ENCODE results near the gene SLC30A7. TPM values are rescaled to one million over a fixed set of nuclear protein-coding genes. Genes with fewer than 3 reads are reported as not detected.
A peak's percentile ranks its signal among the peaks of the same experiment; 100 is the strongest.

Gene SLC30A7, protein sequence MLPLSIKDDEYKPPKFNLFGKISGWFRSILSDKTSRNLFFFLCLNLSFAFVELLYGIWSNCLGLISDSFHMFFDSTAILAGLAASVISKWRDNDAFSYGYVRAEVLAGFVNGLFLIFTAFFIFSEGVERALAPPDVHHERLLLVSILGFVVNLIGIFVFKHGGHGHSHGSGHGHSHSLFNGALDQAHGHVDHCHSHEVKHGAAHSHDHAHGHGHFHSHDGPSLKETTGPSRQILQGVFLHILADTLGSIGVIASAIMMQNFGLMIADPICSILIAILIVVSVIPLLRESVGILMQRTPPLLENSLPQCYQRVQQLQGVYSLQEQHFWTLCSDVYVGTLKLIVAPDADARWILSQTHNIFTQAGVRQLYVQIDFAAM
- total RNA-seq (10 to 100 TPM; 21.6 to 21.7 TPM), total RNA-seq (47.5 to 289 (median 144) reads per million in 172 experiments)
- 16.5 TPM for polyA plus RNA-seq (2013, experiment 1 of 2)
- 16.3 TPM for polyA plus RNA-seq (2013, experiment 2 of 2)

DNA sequence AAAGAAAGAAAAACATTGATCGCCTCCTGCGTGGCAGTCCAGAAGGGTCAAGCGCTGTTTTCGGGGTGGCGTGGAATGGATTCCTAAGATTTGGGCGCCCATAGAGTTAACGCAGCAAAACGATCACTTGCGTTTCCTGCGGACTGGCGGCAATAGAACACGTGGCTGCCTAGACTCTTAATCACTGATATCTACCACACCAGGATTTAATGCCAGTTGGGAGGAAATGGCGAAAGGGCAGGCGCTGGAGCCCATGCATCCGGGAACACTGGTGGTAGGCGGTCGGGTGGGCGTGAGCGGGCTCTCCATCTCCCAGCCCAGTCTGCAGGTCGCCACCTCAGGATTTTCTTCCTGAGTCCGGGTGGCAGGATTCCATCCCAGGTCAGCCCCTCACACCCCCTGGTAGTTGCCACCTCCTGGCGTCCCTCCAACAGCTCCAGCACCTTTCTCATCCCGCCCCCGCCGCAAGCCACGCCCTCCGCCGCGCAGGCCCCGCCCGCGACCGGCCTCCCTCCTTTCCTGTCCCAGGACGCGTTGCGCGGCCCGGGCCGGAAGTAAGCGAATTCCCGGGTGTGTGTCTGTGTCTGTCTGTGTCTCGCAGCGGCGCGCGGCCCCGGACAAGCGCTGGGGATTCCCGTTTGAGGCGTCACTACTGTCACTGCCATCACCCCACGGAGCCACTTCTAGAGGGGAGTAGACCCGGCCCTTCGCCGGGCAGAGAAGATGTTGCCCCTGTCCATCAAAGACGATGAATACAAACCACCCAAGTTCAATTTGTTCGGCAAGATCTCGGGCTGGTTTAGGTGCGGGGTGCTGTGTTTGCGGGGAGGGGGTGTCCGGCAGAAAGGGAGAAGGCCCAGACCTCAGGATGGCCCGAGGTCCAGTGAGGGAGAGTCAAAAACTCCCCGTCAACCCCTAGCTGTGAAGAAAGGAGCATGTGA, at the start of gene SLC30A7:
Gene SLC30A7 (plus strand): TSS at position 551 of the 941 bp plus-strand sequence. CDS start 173 bp downstream, at position 724.
- H3K27ac ChIP-seq (ENCODE audit: low read depth in 1 of 2, low read length in 2 of 2): peak within 1 kb of the TSS; percentile 98 to 100
- ATAC-seq (ENCODE audit: poor library complexity) (peak; percentile 71), DNase-seq (peak; percentile 91 to 98 (median 97))
- intact Hi-C loops (cut with DNase I, micrococcal nuclease): loop anchor here (2.0 to 10.0 kb wide), 5 partner anchors 341 to 861 kb away; partner anchors contain the start of genes S1PR1 (in 1 of the 2), SASS6 (in 1 of the 2) and TRMT13 (in 1 of the 2)
- Mint-ChIP-seq H3K27ac (peak within 1 kb of the TSS; percentile 99), H3K36me3 (ENCODE audit: low read depth) (peaks cover 65% of the 10 kb centered on the region), H3K27me3 (no peaks in the 10 kb centered on the region), H3K9me3 (no peaks in the 10 kb centered on the region), H3K4me1 (ENCODE audit: low read depth) (peaks cover 69% of the 10 kb centered on the region), H3K4me3 (peak within 1 kb of the TSS; percentile 98)
- H3K27me3 ChIP-seq (ENCODE audit: control insufficient read depth in 1 of 2, insufficient read depth in 2 of 2, low read length in 2 of 2): no peaks in the 10 kb centered on the region
- TF ChIP-seq, protein P1, sequence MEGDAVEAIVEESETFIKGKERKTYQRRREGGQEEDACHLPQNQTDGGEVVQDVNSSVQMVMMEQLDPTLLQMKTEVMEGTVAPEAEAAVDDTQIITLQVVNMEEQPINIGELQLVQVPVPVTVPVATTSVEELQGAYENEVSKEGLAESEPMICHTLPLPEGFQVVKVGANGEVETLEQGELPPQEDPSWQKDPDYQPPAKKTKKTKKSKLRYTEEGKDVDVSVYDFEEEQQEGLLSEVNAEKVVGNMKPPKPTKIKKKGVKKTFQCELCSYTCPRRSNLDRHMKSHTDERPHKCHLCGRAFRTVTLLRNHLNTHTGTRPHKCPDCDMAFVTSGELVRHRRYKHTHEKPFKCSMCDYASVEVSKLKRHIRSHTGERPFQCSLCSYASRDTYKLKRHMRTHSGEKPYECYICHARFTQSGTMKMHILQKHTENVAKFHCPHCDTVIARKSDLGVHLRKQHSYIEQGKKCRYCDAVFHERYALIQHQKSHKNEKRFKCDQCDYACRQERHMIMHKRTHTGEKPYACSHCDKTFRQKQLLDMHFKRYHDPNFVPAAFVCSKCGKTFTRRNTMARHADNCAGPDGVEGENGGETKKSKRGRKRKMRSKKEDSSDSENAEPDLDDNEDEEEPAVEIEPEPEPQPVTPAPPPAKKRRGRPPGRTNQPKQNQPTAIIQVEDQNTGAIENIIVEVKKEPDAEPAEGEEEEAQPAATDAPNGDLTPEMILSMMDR (IDR thresholded peaks at IDR 0.05): no peak
- ChIA-PET CTCF (interaction anchor here (0.7 to 1.9 kb wide), 7 partner anchors 12 to 576 kb away, joined by 3 to 10 read pairs (median 4); no protein-coding TSS in a partner anchor), POLR2A (interaction anchor here (0.6 to 5.3 kb wide), 19 partner anchors 9 to 763 kb away, joined by 3 to 51 read pairs (median 3); partner anchors contain the start of genes DBT, S1PR1, SASS6 and TRMT13)
- H3K9me3 ChIP-seq (ENCODE audit: control insufficient read depth in 1 of 2, insufficient read depth in 1 of 2, low read length in 2 of 2): no peaks in the 10 kb centered on the region
- peaks cover 29% of the 10 kb centered on the region for H3K36me3 ChIP-seq (ENCODE audit: insufficient read depth, low read length)
- peaks cover 10% of the 10 kb centered on the region for H3K4me1 ChIP-seq (ENCODE audit: insufficient read depth, low read length)
- H3K4me3 ChIP-seq (ENCODE audit: low read length): peak within 1 kb of the TSS; percentile 93

DNA sequence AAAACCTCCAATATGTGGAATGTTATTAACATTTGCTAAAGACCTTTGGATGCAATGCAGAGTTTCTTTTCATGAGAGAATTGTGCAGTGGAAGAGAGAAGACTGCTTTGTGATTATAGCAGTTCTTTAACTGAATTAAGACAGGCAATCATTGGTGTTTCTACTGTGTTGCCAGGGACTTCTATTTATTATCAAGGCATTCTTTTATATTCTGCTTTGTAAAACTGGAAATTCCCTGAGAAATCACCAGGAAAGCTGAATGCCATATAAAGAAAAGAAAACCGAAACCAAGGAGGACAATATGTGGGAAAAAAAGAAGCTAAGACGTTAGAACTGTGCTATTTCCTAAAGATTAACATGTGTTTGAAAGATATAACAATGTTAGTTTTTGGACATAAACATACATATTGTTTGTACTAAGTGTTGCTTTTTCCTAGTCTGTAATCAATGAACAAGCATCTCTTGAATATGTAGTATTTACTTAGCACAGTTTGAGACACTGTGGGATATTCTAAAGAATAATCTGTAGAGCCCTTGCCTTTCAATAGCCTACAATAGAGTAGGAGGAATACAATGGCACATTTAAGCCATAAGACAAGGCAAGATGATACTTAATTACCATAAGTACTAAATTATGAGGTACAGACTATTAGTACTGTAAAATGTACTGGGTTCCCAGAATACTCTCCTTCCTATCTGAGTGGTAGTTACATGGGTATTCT, 48.4 kb upstream of the SLC30A7 start:
- Mint-ChIP-seq H3K4me3 (no peak overlapping the region), H3K4me1 (ENCODE audit: low read depth) (no peaks in the 10 kb centered on the region), H3K36me3 (ENCODE audit: low read depth) (no peaks in the 10 kb centered on the region), H3K27ac (no peak overlapping the region), H3K9me3 (no peaks in the 10 kb centered on the region), H3K27me3 (peaks cover 39% of the 10 kb centered on the region)
- Histone ChIP-seq H3K4me3 (ENCODE audit: low read length) (no peak overlapping the region), H3K36me3 (ENCODE audit: insufficient read depth, low read length) (no peaks in the 10 kb centered on the region), H3K27ac (ENCODE audit: low read depth in 1 of 2, low read length in 2 of 2) (no peak overlapping the region), H3K4me1 (ENCODE audit: insufficient read depth, low read length) (no peaks in the 10 kb centered on the region), H3K27me3 (ENCODE audit: control insufficient read depth in 1 of 2, insufficient read depth in 2 of 2, low read length in 2 of 2) (peaks cover 7 to 10% of the 10 kb centered on the region in 2 experiments), H3K9me3 (ENCODE audit: control insufficient read depth in 1 of 2, insufficient read depth in 1 of 2, low read length in 2 of 2) (no peaks in the 10 kb centered on the region)
- ChIA-PET CTCF (no interaction called here), POLR2A (no interaction called here)
- intact Hi-C loops (cut with DNase I, micrococcal nuclease): no loop called here
- DNase-seq: no peak
- TF ChIP-seq, protein P1 (IDR thresholded peaks at IDR 0.05): no peak
- ATAC-seq (ENCODE audit: poor library complexity): no peak

DNA sequence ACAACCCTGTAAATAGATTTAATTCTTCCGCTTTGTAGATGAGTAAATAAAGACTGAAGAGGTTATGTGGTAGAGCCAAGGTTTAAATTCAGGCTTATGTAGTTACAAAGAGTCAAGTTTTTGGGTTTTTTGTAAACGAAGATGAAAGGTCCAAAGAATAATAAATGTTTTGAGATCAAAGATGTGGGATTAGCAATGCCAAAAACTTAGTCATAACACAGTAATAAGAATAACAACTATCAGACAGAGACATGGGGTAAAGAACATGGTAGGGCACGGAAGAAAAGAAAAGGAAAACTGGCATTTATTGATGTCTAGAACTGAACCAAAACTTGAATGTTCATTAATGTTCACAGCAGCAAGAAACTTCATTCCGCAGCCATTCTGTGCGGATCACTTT, 44.2 kb upstream of the SLC30A7 start:
- no peak overlapping the region for H3K4me3 Mint-ChIP-seq
- intact Hi-C loops (cut with DNase I, micrococcal nuclease): no loop called here

More for the DNA sequence above, 44.2 kb upstream of the SLC30A7 start:
- ATAC-seq (ENCODE audit: poor library complexity): no peak
- TF ChIP-seq, protein P1 (IDR thresholded peaks at IDR 0.05): no peak
- H3K27ac Mint-ChIP-seq: no peak overlapping the region
- no peaks in the 10 kb centered on the region for H3K4me1 ChIP-seq (ENCODE audit: insufficient read depth, low read length)
- ChIA-PET POLR2A (no interaction called here), CTCF (no interaction called here)
- peaks cover 3% of the 10 kb centered on the region for H3K9me3 Mint-ChIP-seq
- DNase-seq: no peak
- no peaks in the 10 kb centered on the region for H3K4me1 Mint-ChIP-seq (ENCODE audit: low read depth)
- no peak overlapping the region for H3K4me3 ChIP-seq (ENCODE audit: low read length)
- H3K9me3 ChIP-seq (ENCODE audit: control insufficient read depth in 1 of 2, insufficient read depth in 1 of 2, low read length in 2 of 2): no peaks in the 10 kb centered on the region
- H3K27me3 ChIP-seq (ENCODE audit: control insufficient read depth in 1 of 2, insufficient read depth in 2 of 2, low read length in 2 of 2): peaks cover 4 to 10% of the 10 kb centered on the region in 2 experiments
- H3K27ac ChIP-seq (ENCODE audit: low read depth in 1 of 2, low read length in 2 of 2): no peak overlapping the region
- H3K36me3 Mint-ChIP-seq (ENCODE audit: low read depth): no peaks in the 10 kb centered on the region
- no peaks in the 10 kb centered on the region for H3K36me3 ChIP-seq (ENCODE audit: insufficient read depth, low read length)
- H3K27me3 Mint-ChIP-seq: peaks cover 24% of the 10 kb centered on the region

Measured in CD4-positive, alpha-beta T cell (primary cell).